Right atrium auricular region (tissue), 2 donors: ENCODE data around the gene MIGA2. TPM values are rescaled to one million over a fixed set of nuclear protein-coding genes. Genes with fewer than 3 reads are reported as not detected.
A peak's percentile ranks its signal among the peaks of the same experiment; 100 is the strongest.

ENCODE experiments used
- DNase-seq: peaks from one replicate; pipeline ENCODE4 v3.0.0-alpha.2; 2019; ENCODE audit warnings: low spot score
- H3K27ac ChIP-seq, 2 donors: fragments of 200-600 bp; sonication (generic); 1 replicate in 1 of 2; 2 replicates in 1 of 2; pipeline ENCODE4 v1.5.1; 2016 to 2019
- H3K27me3 ChIP-seq, 2 donors: fragments of 200-600 bp; sonication (generic); one replicate each; pipeline versions ENCODE4 v1.5.1 to v1.6.0; 2017 to 2019
- H3K36me3 ChIP-seq: fragments of 200-600 bp; sonication (generic); one replicate; pipeline ENCODE4 v1.5.1; 2016
- H3K4me1 ChIP-seq, 2 donors: fragments of 200-600 bp; sonication (generic); one replicate each; pipeline versions ENCODE4 v1.5.1 to v1.6.0; 2017 to 2019
- H3K4me3 ChIP-seq, 2 donors: fragments of 200-600 bp; sonication (generic); 1 replicate in 1 of 2; 2 replicates in 1 of 2; pipeline ENCODE4 v1.5.1; 2017 to 2019; ENCODE audit warnings: mild to moderate bottlenecking in 1 of 2, moderate library complexity in 1 of 2
- H3K9me3 ChIP-seq, 2 donors: fragments of 200-600 bp; sonication (generic); one replicate each; pipeline ENCODE4 v1.5.1; 2019
- CTCF ChIP-seq, 2 donors: fragments of 200-600 bp; sonication (generic); IDR thresholded peaks; one replicate each; pipeline ENCODE4 v1.5.1; 2019; ENCODE audit warnings: antibody characterized with exemption in 2 of 2
- total RNA-seq, 2 donors: library from RNA; depleted of rRNA; stranded (reverse); fragments of >200 nt; gene quantifications; one replicate each; pipeline ENCODE4 v1.1.0, GENCODE V29; 2016

The MIGA2 gene
- total RNA-seq, 2 donors from 2014 or later = 34.2 to 40.2 TPM

GRCh38 chr9:129023036-129023907 is 13.2 kb upstream of the MIGA2 start:
- no peaks in the 10 kb centered on the region for H3K36me3 ChIP-seq
- peak overlapping the region in 1 of 2 donors; percentile 39 for H3K27ac ChIP-seq
- H3K4me1 ChIP-seq = peaks cover 0 to 30% of the 10 kb centered on the region in 2 donors
- TF ChIP-seq CTCF (IDR thresholded peaks at IDR 0.05) = no peak
- DNase-seq = peak; percentile 72
- no peak overlapping the region for H3K4me3 ChIP-seq
- H3K27me3 ChIP-seq = no peaks in the 10 kb centered on the region
- H3K9me3 ChIP-seq = no peaks in the 10 kb centered on the region

GRCh38 chr9:129023908-129024233 is 12.6 kb upstream of the MIGA2 start:
- TF ChIP-seq CTCF (IDR thresholded peaks at IDR 0.05) = no peak
- Histone ChIP-seq H3K27ac (peak overlapping the region in 1 of 2 donors; percentile 39), H3K27me3 (no peaks in the 10 kb centered on the region), H3K9me3 (no peaks in the 10 kb centered on the region), H3K4me1 (peaks cover 0 to 30% of the 10 kb centered on the region in 2 donors), H3K4me3 (no peak overlapping the region), H3K36me3 (no peaks in the 10 kb centered on the region)
- DNase-seq = no peak

GRCh38 chr9:129026442-129027223 is 9.8 kb upstream of the MIGA2 start:
- H3K4me3 ChIP-seq = peak overlapping the region in 1 of 2 donors; percentile 85
- H3K4me1 ChIP-seq = peaks cover 0 to 30% of the 10 kb centered on the region in 2 donors
- no peak for DNase-seq
- H3K9me3 ChIP-seq = no peaks in the 10 kb centered on the region
- H3K27ac ChIP-seq = peak overlapping the region; percentile 55 to 71
- no peaks in the 10 kb centered on the region for H3K36me3 ChIP-seq
- no peaks in the 10 kb centered on the region for H3K27me3 ChIP-seq
- no peak for TF ChIP-seq CTCF (IDR thresholded peaks at IDR 0.05)

GRCh38 chr9:129027224-129027684 is 9.2 kb upstream of the MIGA2 start:
- H3K27ac ChIP-seq = peak overlapping the region; percentile 55 to 71
- no peak for DNase-seq
- no peaks in the 10 kb centered on the region for H3K36me3 ChIP-seq
- no peak for TF ChIP-seq CTCF (IDR thresholded peaks at IDR 0.05)
- H3K4me1 ChIP-seq = peaks cover 0 to 30% of the 10 kb centered on the region in 2 donors
- H3K4me3 ChIP-seq = peak overlapping the region; percentile 54 to 85
- no peaks in the 10 kb centered on the region for H3K27me3 ChIP-seq
- no peaks in the 10 kb centered on the region for H3K9me3 ChIP-seq

GRCh38 chr9:129027685-129028191 is 8.7 kb upstream of the MIGA2 start:
- peaks cover 0 to 30% of the 10 kb centered on the region in 2 donors for H3K4me1 ChIP-seq
- H3K4me3 ChIP-seq = peak overlapping the region; percentile 54 to 85
- no peaks in the 10 kb centered on the region for H3K36me3 ChIP-seq
- H3K27ac ChIP-seq = peak overlapping the region; percentile 55 to 71
- H3K9me3 ChIP-seq = no peaks in the 10 kb centered on the region
- H3K27me3 ChIP-seq = no peaks in the 10 kb centered on the region
- TF ChIP-seq CTCF (IDR thresholded peaks at IDR 0.05) = no peak
- DNase-seq = peak; percentile 59
